Adrenal gland (tissue), 12 donors: ENCODE data around the gene IMMP2L. TPM values are rescaled to one million over a fixed set of nuclear protein-coding genes. Genes with fewer than 3 reads are reported as not detected.
"Not testable (repeated sequence)": the region's sequence is repeated elsewhere in the genome, so short reads cannot be mapped to it uniquely, and the experiment has no call there.

Experiments
- DNase-seq, 7 donors: peaks; one replicate each; pipeline ENCODE4 v3.0.0-alpha.2; 2019 to 2020
- H3K27ac ChIP-seq, 5 donors: fragments of 200-600 bp; sonication (generic) in 4 of 5; 1 replicate in 3 of 5; 2 replicates in 2 of 5; pipeline versions ENCODE4 v1.5.1 to v1.8.0; 2016 to 2020; ENCODE audit warnings: mild to moderate bottlenecking in 1 of 5
- H3K27me3 ChIP-seq: fragments of 200-600 bp; 2 replicates; pipeline ENCODE4 v1.8.0; 2021
- H3K36me3 ChIP-seq, 2 donors: fragments of 200-600 bp; replicated peaks in 1 of 2; 1 replicate in 1 of 2; 2 replicates in 1 of 2; pipeline versions ENCODE4 v1.5.1 to v1.8.0; 2018 to 2022
- H3K4me1 ChIP-seq, 2 donors: fragments of 200-600 bp; replicated peaks in 1 of 2; 1 replicate in 1 of 2; 2 replicates in 1 of 2; pipeline versions ENCODE4 v1.5.1 to v1.8.0; 2018 to 2021
- H3K4me3 ChIP-seq, 4 donors: fragments of 200-600 bp; sonication (generic) in 3 of 4; one replicate each; pipeline ENCODE4 v1.5.1; 2016 to 2018
- H3K9me3 ChIP-seq, 3 donors: fragments of 200-600 bp; sonication (generic) in 1 of 3; replicated peaks in 1 of 3; 1 replicate in 2 of 3; 2 replicates in 1 of 3; pipeline versions ENCODE4 v1.5.1 to v1.8.0; 2016 to 2021
- CTCF ChIP-seq, 6 experiments: fragments of 450-650 bp in 4 of 6; fragments of 200-600 bp in 2 of 6; sonication (generic) in 1 of 6; IDR thresholded peaks; 1 replicate in 5 of 6; 2 replicates in 1 of 6; pipeline versions ENCODE4 v1.5.1 to v1.8.0; 2016 to 2021; ENCODE audit warnings: antibody characterized with exemption in 6 of 6, mild to moderate bottlenecking in 2 of 6, moderate library complexity in 1 of 6
- POLR2A ChIP-seq, 2 donors: fragments of 450-650 bp; IDR thresholded peaks; one replicate each; pipeline ENCODE4 v1.6.1; 2017; ENCODE audit warnings: antibody characterized with exemption in 2 of 2, mild to moderate bottlenecking in 2 of 2, moderate library complexity in 1 of 2
- WGBS, 4 donors: extraction: QIAGEN DNeasy Blood & Tissue Kit in 2 of 4; methylation state at CpG; one replicate each; pipeline versions ENCODE4 v1.1.5 to v1.1.7; 2013 to 2017; 5-methylcytosine and 5-hydroxymethylcytosine counted together
- intact Hi-C, 2 donors: fragments of 100-400 bp; cut with DNase I; formaldehyde crosslinking; loops; one replicate each; pipeline versions ENCODE4 v1.14.1 to v1.15.0; 2022 to 2023
- polyA plus RNA-seq, 3 donors: library from polyadenylated mRNA; stranded (reverse); fragments of 200-250 nt in 2 of 3; fragments of 350-450 nt in 1 of 3; fragmentation: Illumina TruSeq in 1 of 3; extraction: RNeasy Lipid Tissue Mini Kit (QIAGEN cat#74804) in 1 of 3; gene quantifications; one replicate each; pipeline ENCODE4 v1.2.3, GENCODE V29; 2013 to 2014
- total RNA-seq, 9 donors: library from RNA; depleted of rRNA in 4 of 9; stranded (reverse); fragments of >200 nt in 4 of 9; fragments of 120-200 nt in 1 of 9; fragmentation: NEBNext Ultra II Directional in 1 of 9; extraction: Animal tissue kit (Norgen Biotek cat#: 25700) in 1 of 9; gene quantifications; one replicate each; pipeline versions ENCODE4 v1.1.0 to v1.2.4, GENCODE V29; 2013 to 2023
- donor health status: healthy with polysubstance abuse.
- donor health status: Bipolar disorder and iron deficiency.
- donor health status: DM: yes; HTN: yes; CAD: no.
- donor health status: DM: no; HTN: no; CAD: no.
- donor health status: DM: no; HTN: no; CAD: no.
- donor health status: DM: yes; HTN: yes; CAD: no.

IMMP2L gene
- total and polyA plus RNA-seq, 12 donors = 13.4 to 34.1 (median 25.3) TPM

- H3K27ac ChIP-seq = no peak overlapping the region
- no peaks in the 10 kb centered on the region for H3K4me1 ChIP-seq
- H3K27me3 ChIP-seq = no peaks in the 10 kb centered on the region
- no peak overlapping the region for H3K4me3 ChIP-seq
- no peaks in the 10 kb centered on the region for H3K36me3 ChIP-seq
- H3K9me3 ChIP-seq = no peaks in the 10 kb centered on the region
- intact Hi-C loops = no loop called here
- no peak for DNase-seq
- TF ChIP-seq POLR2A (IDR thresholded peaks at IDR 0.05) = no peak
- TF ChIP-seq CTCF (IDR thresholded peaks at IDR 0.05) = no peak
Observed at GRCh38 chr7:111255576-111255975, 306.7 kb downstream of the IMMP2L start.

GRCh38 chr7:111251365-111251764, 310.9 kb downstream of the IMMP2L start:
- H3K4me3 ChIP-seq, DNase-seq, H3K27me3 ChIP-seq, H3K4me1 ChIP-seq, intact Hi-C loops, H3K27ac ChIP-seq, H3K9me3 ChIP-seq, H3K36me3 ChIP-seq: not testable (repeated sequence)
- WGBS, 4 donors = 79 to 97% (median 95%) methylated on average over 3 of the region's 3 CpGs

- H3K27ac ChIP-seq, H3K4me1 ChIP-seq, DNase-seq, H3K36me3 ChIP-seq, intact Hi-C loops, H3K27me3 ChIP-seq, H3K4me3 ChIP-seq, H3K9me3 ChIP-seq: not testable (repeated sequence)
- 93 to 97% (median 95%) methylated on average over 5 of the region's 5 CpGs for WGBS, 4 donors
Observed at GRCh38 chr7:111249807-111250206, 312.5 kb downstream of the IMMP2L start.

GRCh38 chr7:111242141-111242755, 320.0 kb downstream of the IMMP2L start:
- no peak overlapping the region for H3K27ac ChIP-seq
- H3K4me1 ChIP-seq = peaks cover 0 to 5% of the 10 kb centered on the region in 2 donors
- H3K27me3 ChIP-seq = no peaks in the 10 kb centered on the region
- no peak for DNase-seq
- H3K9me3 ChIP-seq = no peaks in the 10 kb centered on the region
- 67 to 76% (median 73%) methylated on average over 9 of the region's 9 CpGs for WGBS, 4 donors
- no peaks in the 10 kb centered on the region for H3K36me3 ChIP-seq
- H3K4me3 ChIP-seq = no peak overlapping the region
- intact Hi-C loops = no loop called here
- TF ChIP-seq CTCF (IDR thresholded peaks at IDR 0.05) (no peak), POLR2A (IDR thresholded peaks at IDR 0.05) (no peak)

GRCh38 chr7:111240371-111240770, 321.9 kb downstream of the IMMP2L start:
- H3K27ac ChIP-seq = no peak overlapping the region
- intact Hi-C loops = no loop called here
- no peaks in the 10 kb centered on the region for H3K27me3 ChIP-seq
- WGBS, 4 donors = 87 to 92% (median 90%) methylated on average over 4 of the region's 4 CpGs
- H3K36me3 ChIP-seq = no peaks in the 10 kb centered on the region
- TF ChIP-seq CTCF (IDR thresholded peaks at IDR 0.05) (no peak), POLR2A (IDR thresholded peaks at IDR 0.05) (no peak)
- no peak for DNase-seq
- H3K9me3 ChIP-seq = no peaks in the 10 kb centered on the region
- no peak overlapping the region for H3K4me3 ChIP-seq
- H3K4me1 ChIP-seq = peaks cover 0 to 5% of the 10 kb centered on the region in 2 donors
